A549 (cell line): ENCODE data around the gene SPOP.

Experiments
- CHD2 ChIP-seq: fragments of 150-350 bp; IDR thresholded peaks from 2 replicates; pipeline ENCODE4 v1.6.1; 2014; ENCODE audit warnings: low read length; ENCODE audit not compliant: partially characterized antibody
- JUNB ChIP-seq: fragments of >200 bp; sonication (Bioruptor Twin); formaldehyde crosslinking; IDR thresholded peaks from 2 replicates; pipeline ENCODE4 v1.6.1; 2016
- KDM5A ChIP-seq: fragments of 200-600 bp; sonication (generic); IDR thresholded peaks from 2 replicates; pipeline ENCODE4 v1.6.1; 2016; ENCODE audit warnings: antibody characterized with exemption, mild to moderate bottlenecking
- POLR2A ChIP-seq: IDR thresholded peaks from 2 replicates; pipeline ENCODE4 v1.6.1; 2012; ENCODE audit warnings: mild to moderate bottlenecking, low read length
- RAD21 ChIP-seq, 2 experiments: fragments of >200 bp in 1 of 2; sonication (Bioruptor Twin) in 1 of 2; formaldehyde crosslinking in 1 of 2; IDR thresholded peaks in 1 of 2; conservative IDR thresholded peaks in 1 of 2; 2 replicates in 1 of 2; 3 replicates in 1 of 2; pipeline ENCODE4 v1.6.1; 2012 to 2018; ENCODE audit warnings: inconsistent platforms in 1 of 2
- RCOR1 ChIP-seq: fragments of 150-350 bp; IDR thresholded peaks from 2 replicates; pipeline ENCODE4 v1.6.1; 2014; ENCODE audit warnings: antibody characterized with exemption, low read length, low read depth
- RFX5 ChIP-seq: fragments of 450-650 bp; IDR thresholded peaks from 2 replicates; pipeline ENCODE4 v1.7.1; 2014; ENCODE audit warnings: antibody characterized with exemption, mild to moderate bottlenecking, moderate library complexity
- ZSCAN20 ChIP-seq: fragments of 250-450 bp; sonication (Bioruptor Pico); IDR thresholded peaks from 2 replicates; pipeline ENCODE4 v1.8.0; 2022; ENCODE audit warnings: mild to moderate bottlenecking, moderate library complexity
- TF ChIP-seq, protein P1 (sequence below): fragments of >200 bp; sonication (Bioruptor Twin); formaldehyde crosslinking; IDR thresholded peaks from 3 replicates; pipeline ENCODE4 v1.5.1; 2016

GRCh38 chr17:49582055-49582722 lies 95.7 kb downstream of the SPOP start:
- no peak for TF ChIP-seq CHD2
- TF ChIP-seq ZSCAN20: no peak
- TF ChIP-seq, protein P1, sequence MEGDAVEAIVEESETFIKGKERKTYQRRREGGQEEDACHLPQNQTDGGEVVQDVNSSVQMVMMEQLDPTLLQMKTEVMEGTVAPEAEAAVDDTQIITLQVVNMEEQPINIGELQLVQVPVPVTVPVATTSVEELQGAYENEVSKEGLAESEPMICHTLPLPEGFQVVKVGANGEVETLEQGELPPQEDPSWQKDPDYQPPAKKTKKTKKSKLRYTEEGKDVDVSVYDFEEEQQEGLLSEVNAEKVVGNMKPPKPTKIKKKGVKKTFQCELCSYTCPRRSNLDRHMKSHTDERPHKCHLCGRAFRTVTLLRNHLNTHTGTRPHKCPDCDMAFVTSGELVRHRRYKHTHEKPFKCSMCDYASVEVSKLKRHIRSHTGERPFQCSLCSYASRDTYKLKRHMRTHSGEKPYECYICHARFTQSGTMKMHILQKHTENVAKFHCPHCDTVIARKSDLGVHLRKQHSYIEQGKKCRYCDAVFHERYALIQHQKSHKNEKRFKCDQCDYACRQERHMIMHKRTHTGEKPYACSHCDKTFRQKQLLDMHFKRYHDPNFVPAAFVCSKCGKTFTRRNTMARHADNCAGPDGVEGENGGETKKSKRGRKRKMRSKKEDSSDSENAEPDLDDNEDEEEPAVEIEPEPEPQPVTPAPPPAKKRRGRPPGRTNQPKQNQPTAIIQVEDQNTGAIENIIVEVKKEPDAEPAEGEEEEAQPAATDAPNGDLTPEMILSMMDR: no peak
- TF ChIP-seq POLR2A: no peak
- no peak for TF ChIP-seq RAD21 (conservative IDR thresholded peaks at IDR 0.05 in 1 of 2, IDR thresholded peaks at IDR 0.05 in 1 of 2)
- no peak for TF ChIP-seq RFX5
- no peak for TF ChIP-seq RCOR1
- no peak for TF ChIP-seq KDM5A
- TF ChIP-seq JUNB: no peak
